ENCODE data around the gene RAB3B.

GRCh38 chr1:51963592-51964308 is 26.8 kb downstream of the RAB3B start:
- TF ChIP-seq EZH2 (IDR thresholded peaks at IDR 0.05; ENCODE audit: borderline replicate concordance, low read length) (no peak), CTCF (IDR thresholded peaks at IDR 0.05; ENCODE audit: low read length) (no peak)
